GM18870 (cell line): ENCODE data around the gene LRCOL1.
"Not testable (repeated sequence)": the region's sequence is repeated elsewhere in the genome, so short reads cannot be mapped to it uniquely, and the experiment has no call there.

Experiments
- ATAC-seq: cut with Tn5 transposase; IDR thresholded peaks from one replicate; pipeline ENCODE4 v1.9.1; 2021; ENCODE audit warnings: moderate library complexity; ENCODE audit not compliant: unreplicated experiment

Gene LRCOL1

GRCh38 chr12:132603240-132604150 lies 6.9 kb downstream of the LRCOL1 start:
- no peak for ATAC-seq

GRCh38 chr12:132602572-132603239 lies 7.7 kb downstream of the LRCOL1 start:
- no peak for ATAC-seq

GRCh38 chr12:132601171-132601883 lies 9.1 kb downstream of the LRCOL1 start:
- no peak for ATAC-seq

GRCh38 chr12:132600048-132601032 lies 10.0 kb downstream of the LRCOL1 start:
- ATAC-seq: no peak

- not testable (repeated sequence) for ATAC-seq
Observed at GRCh38 chr12:132599502-132599901, 10.9 kb downstream of the LRCOL1 start.

GRCh38 chr12:132597333-132598316 lies 12.8 kb downstream of the LRCOL1 start:
- ATAC-seq: no peak

- ATAC-seq: no peak
Observed at GRCh38 chr12:132596016-132596415, 14.4 kb downstream of the LRCOL1 start.

GRCh38 chr12:132595183-132595582 lies 15.2 kb downstream of the LRCOL1 start:
- no peak for ATAC-seq

GRCh38 chr12:132593938-132594358 lies 16.4 kb downstream of the LRCOL1 start:
- ATAC-seq: no peak

GRCh38 chr12:132593521-132593920 lies 16.9 kb downstream of the LRCOL1 start:
- no peak for ATAC-seq

GRCh38 chr12:132593071-132593470 lies 17.3 kb downstream of the LRCOL1 start:
- no peak for ATAC-seq

GRCh38 chr12:132592282-132592970 lies 18.0 kb downstream of the LRCOL1 start:
- ATAC-seq: no peak

GRCh38 chr12:132591107-132591935 lies 19.1 kb downstream of the LRCOL1 start:
- ATAC-seq: no peak

GRCh38 chr12:132588821-132589669 lies 21.3 kb downstream of the LRCOL1 start:
- ATAC-seq: no peak

GRCh38 chr12:132588319-132588718 lies 22.1 kb downstream of the LRCOL1 start:
- ATAC-seq: no peak

GRCh38 chr12:132587781-132588180 lies 22.6 kb downstream of the LRCOL1 start:
- ATAC-seq: no peak

GRCh38 chr12:132586929-132587328 lies 23.5 kb downstream of the LRCOL1 start:
- ATAC-seq: no peak
